Epithelial cell of proximal tubule (primary cell): ENCODE data around the gene MFF. TPM values are rescaled to one million over a fixed set of nuclear protein-coding genes. Genes with fewer than 3 reads are reported as not detected.

Experiments used
- DNase-seq: peaks from one replicate; pipeline ENCODE4 v3.0.0-alpha.2; 2011; ENCODE audit warnings: low read depth
- H3K4me3 ChIP-seq: 2 replicates; pipeline ENCODE4 v1.5.1; 2011; ENCODE audit warnings: low read depth, mild to moderate bottlenecking, low read length
- CTCF ChIP-seq: conservative IDR thresholded peaks from 2 replicates; pipeline ENCODE4 v1.5.1; 2012; ENCODE audit warnings: low read depth, mild to moderate bottlenecking, low read length
- total RNA-seq: library from RNA; depleted of rRNA; stranded (reverse); fragments of >200 nt; gene quantifications from 2 replicates; pipeline ENCODE4 v1.2.3, GENCODE V29; 2015

The MFF gene
- total RNA-seq, 1 donor from 2014 or later = 99.4 TPM

GRCh38 chr2:227365833-227366232 lies 40.8 kb downstream of the MFF start:
- no peak for TF ChIP-seq CTCF
- H3K4me3 ChIP-seq = no peak overlapping the region
- no peak for DNase-seq

DNA sequence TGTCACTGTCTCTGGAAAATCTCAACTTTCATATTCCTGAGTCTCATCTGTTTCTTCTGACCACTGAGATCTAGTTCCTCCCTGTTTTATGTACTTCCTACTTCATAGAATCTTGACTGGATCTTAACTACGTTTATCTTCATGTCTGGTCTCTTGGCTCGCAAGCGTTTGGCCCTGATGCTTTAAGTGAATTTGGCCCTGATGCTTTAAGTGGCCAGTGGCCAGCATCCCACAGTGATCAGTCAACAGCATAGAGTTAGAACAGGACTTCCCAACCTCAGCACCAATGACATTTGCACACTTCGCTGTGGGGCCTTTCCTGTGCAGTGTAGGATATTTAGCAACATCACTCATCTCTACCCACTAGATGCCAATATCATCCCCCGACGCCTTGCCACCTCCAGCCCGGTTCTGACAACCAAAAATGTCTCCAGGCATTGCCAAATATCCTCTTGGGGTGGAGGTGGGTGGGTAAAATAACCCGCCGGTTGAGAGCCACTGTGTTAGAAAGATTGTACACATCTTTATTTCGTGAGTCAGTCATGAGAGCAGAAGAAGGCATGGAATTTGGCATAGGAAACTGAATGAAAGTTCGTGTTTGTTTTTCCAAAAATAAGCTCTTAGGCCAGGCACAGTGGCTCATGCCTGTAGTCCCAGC lies 41.8 kb downstream of the MFF start:
- TF ChIP-seq CTCF = no peak
- no peak overlapping the region for H3K4me3 ChIP-seq
- DNase-seq = no peak

DNA sequence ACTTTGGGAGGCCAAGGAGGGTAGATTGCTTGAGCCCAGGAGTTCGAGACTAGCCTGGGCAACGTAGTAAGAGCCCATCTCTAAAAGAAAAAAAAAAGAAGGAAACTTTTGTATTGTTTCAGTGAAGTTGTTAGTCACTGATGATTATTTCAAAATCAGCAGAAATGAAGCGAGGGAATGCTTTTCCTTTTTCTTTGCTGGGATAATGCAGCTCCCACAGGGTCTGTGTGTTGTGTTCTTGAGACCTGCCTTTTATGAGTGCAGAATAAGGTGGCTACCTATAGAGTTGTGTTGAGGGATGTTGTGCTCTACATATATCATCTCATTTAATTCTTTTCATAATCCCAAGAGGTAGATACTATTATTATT lies 42.4 kb downstream of the MFF start:
- H3K4me3 ChIP-seq = no peak overlapping the region
- no peak for TF ChIP-seq CTCF
- no peak for DNase-seq

GRCh38 chr2:227368574-227368973 lies 43.5 kb downstream of the MFF start:
- no peak for TF ChIP-seq CTCF
- no peak overlapping the region for H3K4me3 ChIP-seq
- DNase-seq = no peak

DNA sequence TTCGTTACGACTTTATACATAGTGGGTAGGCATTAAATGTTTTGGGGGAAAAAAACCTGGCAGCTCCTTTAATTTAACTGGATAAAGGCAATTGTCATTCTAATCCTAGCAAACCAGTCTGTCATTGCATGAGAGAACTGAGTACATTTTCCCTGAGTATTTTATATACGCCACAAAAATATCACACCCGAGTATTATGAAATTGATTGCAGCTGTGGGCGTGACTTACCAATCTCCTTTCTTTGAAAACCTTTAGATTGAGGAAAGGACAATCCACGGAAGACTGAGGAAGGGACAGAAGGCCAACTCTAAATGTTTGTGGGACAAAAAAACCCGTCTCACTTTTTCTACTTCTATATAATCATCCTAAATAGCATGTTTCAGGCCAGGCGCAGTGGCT lies 45.0 kb downstream of the MFF start:
- TF ChIP-seq CTCF = no peak
- DNase-seq = no peak

GRCh38 chr2:227370791-227371312 lies 45.8 kb downstream of the MFF start:
- DNase-seq = no peak
- H3K4me3 ChIP-seq = no peak overlapping the region
- no peak for TF ChIP-seq CTCF

More for the DNA sequence above, 45.0 kb downstream of the MFF start:
- no peak overlapping the region for H3K4me3 ChIP-seq

- no peak for DNase-seq
- TF ChIP-seq CTCF = no peak
- H3K4me3 ChIP-seq = no peak overlapping the region
Measured at GRCh38 chr2:227373389-227373788, 48.3 kb downstream of the MFF start.
